HG03575 (cell line): ENCODE results near the gene COX19.

Source experiments
- ATAC-seq: cut with Tn5 transposase; IDR thresholded peaks from one replicate; pipeline ENCODE4 v1.9.1; 2021; ENCODE audit not compliant: unreplicated experiment, insufficient number of reproducible peaks, low FRiP score; ENCODE audit errors: extremely low read depth

The COX19 gene

DNA sequence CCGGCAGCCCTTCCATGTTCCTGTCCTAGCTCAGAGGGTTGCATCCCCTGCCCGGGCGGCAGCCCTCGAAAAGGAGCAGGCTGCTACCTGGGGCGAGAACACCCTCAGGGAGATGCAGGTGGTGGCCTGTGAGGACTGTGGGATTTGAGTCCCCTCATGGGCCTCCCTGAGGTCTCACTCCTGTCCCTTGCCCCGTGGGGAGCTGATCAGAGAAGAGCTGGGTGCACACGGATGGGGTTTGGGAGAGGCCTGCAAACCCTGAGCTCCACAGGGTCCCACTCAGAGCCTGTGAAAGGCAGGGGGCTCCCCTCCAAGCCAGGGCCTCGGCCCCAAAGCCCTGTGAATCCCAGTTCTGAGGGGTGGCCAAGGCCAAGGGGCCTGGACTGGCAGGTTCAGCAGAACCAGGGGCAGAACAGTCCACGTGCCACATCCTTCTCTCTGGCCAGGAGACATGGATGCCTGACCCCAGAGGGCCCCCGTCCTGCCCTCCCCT lies 7.2 kb upstream of the COX19 start:
- ATAC-seq = no peak

DNA sequence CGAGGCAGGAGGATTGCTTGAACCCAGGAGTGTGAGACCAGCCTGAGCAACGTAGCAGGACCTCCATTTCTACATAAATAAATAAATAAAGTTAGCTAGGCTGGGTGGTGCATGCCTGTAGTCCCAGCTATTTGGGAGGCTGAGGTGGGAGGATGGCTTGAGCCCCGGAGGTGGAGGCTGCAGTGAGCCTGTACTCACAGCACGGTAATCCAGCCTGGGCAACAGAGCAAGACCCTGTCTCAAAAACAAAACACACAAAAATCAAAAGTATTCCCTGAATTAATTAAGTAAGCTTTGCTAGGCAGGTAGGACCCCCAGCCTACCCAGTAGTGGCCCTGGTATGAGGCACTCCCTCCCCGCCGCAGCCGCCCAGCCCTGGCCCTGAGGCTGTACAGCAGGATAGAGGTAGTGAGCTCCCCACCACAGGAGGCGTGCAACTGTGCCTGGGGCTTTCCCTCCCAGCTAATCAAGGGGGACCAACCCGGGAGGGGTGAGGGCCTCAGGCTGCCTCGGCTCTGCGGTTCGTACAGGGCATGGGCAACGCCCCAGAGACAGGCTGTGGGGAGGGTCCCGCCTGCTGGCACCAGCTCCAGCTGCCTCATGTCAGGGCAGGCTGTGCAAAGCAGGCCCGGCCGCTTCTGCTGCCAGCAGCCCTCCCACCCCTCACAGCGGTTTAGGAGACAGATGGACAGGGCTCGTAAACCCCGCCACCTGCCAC lies 6.6 kb upstream of the COX19 start:
- ATAC-seq = no peak

DNA sequence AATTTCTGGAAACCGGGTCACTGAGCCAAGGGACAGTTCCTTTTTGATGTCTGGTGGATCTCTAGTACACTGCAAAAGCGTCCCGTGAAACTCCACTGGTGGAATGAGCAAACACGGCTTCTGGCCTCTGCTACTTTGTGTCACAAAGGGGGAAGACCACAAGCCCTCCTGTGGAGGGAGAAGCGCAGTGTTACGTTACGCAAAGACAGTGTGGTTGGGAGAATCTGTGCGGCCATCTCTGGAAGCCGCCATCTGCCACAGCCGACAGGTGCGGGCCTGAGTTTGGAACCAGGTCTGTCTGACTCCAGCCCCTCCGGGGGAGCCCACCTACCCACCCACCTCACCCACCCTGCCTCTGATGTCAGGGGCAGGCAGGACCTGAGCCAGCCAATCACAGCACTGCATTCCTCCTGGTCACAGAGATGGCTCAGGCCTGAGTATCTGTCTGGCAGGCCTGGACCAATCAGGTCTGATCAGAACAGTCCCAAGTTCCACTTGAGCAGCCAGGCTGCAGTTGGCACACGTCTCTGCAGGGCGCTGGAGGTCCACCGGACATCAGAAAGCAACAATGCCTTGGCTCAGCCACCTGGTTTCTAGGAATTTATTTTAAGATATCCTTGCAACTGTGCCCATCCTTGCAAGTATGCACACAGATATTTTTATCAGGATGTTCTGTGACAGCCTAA lies 4.7 kb upstream of the COX19 start:
- no peak for ATAC-seq

DNA sequence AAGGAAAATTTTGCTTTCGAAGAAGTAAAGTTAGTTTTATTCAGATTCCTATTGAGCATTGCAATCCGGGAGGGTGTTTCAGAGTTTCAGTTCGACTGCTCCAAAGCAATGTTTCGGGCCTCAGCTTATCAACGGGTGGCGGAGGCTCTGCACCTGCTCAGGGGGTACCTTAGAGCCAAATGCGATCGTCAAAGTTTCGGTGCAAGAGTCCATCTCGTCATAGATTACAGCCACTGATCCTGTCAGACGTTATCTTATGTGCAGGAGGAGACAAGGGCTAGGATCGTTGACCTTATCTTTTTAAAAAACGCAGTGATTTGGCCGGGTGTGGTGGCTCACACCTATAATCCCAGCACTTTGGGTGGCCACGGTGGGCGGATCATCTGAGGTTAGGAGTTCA lies 3.8 kb upstream of the COX19 start:
- ATAC-seq = no peak

DNA sequence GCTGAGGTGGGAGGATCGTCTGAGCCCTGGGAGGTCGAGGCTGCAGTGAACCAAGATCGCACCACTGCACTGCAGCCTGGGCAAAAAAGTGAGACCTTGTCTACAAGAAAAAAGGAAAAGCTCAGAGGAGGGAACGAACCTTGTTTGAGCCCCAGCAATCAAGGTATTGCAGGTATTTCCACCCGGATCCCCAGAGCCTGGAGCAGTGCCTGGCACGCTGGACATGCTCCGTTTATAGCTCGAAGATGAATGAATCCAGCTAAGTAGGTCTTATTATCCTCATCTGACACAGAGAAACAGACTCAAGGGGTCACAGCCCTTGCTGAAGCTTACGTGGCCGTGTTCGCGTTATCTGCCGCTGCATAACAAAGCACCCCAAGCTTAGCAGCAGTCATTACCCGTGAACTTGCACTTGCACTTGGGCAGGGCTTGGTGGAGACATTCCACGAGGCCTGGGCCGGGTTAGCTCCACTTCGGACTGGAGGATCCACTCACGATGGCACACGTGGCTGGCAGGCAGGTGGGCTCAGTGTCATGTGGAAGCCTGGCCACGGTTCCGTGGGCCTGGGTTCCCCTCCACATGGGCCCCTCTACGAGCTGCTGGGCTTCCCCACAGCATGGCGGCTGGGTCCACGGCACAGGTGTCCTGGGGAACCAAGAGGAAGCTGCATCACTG lies 3.2 kb upstream of the COX19 start:
- no peak for ATAC-seq

DNA sequence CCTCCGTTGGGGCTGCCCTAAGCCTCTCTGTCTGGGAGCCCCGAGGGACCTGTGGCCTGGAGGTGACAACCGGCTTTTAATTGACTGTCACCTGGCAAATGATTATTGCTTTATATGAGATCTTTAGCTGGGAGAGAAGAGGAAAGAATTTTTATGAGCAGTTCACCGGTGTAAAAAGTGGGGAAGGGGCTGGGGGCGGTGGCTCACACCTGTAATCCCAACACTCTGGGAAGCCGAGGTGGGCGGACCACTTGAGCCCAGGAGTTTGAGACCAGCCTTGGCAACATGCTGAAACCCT lies 2.6 kb upstream of the COX19 start:
- no peak for ATAC-seq

DNA sequence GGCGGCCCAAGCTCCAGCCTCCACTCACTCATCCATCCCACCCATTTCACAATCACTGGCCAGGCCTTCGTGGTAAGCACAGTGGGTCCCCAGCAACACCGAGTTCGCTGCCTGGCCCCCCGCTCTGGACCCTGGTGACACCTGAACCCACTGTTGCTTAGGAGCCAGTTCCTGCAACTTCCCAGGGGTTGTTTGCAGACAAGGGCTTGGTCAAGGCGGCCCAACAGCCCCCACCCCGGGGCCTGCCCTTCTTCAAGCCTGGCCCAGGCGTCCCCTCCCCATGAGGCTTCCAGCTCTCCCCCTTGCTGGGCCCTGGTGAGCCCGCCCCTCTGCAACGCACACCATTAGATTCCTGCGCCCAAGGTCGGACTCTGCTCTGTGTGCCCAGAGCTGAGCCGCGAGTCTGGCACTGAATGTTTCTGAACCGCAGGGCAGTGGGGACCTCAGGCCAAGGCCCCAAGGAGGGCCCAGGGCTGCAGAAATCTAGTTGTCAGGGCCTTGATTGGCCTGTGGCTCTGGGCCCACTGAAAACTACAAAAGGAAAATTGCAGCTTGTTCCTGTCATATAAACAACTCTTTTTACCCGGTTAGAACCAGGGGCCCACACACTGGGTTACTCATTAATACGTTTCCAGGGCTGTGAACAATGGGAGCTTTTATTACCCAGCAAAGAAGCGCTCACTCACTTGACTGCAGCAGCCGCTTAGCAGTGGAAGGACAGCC lies 2.1 kb upstream of the COX19 start:
- ATAC-seq = no peak

DNA sequence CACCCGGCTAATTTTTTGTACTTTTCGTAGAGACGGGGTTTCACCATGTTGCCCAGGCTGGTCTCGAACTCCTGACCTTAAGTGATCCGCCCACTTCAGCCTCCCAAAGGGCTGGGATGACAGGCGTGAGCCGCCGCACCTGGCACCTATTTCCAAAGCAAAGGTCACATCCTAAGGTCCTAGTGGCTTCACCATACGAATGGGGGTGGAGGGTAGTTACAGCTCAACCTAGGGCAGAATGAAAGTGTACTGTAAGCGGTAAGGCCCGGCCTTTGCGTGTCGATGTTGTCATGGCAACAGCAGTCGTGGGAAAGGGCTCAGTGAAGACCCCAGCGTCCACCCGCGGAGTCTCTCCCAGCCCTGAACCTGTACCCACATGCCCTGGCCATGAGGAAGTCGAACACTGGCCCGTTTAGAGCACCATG lies 1.6 kb upstream of the COX19 start:
- ATAC-seq = no peak

DNA sequence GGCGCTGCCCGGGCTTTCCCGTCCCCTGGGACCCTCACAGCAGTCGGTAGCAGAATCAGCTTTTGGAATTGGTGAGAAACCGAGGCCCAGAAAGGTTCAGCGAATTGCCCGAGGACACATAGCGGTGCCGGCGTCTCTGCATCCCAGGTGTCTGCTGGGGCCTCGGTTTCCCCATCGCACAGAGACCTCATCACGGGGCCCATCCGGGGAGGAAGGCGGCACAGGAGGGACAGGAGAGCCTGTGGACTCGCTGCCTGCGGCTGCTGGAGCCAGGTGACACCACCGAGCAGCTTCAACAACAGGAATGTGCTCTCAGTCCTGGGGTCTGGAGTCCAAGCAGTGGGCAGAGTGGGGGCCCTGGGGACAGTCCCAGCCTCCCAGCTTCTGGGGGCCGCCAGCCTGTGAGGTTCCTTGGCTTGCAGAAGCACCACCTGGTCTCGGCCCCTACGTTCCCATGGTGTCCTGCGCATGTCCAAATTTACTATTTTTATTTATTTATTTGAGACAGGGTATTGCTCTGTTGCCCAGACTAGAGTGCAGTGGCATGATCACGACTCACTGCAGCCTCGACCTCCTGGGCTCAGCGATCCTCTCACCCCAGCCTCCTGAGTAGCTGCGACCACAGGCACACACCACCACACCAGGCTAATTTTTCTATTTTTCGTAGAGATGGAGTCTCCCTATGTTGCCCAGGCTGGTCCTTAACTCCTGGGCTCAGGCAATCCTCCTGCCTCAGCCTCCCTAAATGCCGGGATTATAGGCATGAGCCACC lies 539 bp upstream of the COX19 start:
- no peak for ATAC-seq

DNA sequence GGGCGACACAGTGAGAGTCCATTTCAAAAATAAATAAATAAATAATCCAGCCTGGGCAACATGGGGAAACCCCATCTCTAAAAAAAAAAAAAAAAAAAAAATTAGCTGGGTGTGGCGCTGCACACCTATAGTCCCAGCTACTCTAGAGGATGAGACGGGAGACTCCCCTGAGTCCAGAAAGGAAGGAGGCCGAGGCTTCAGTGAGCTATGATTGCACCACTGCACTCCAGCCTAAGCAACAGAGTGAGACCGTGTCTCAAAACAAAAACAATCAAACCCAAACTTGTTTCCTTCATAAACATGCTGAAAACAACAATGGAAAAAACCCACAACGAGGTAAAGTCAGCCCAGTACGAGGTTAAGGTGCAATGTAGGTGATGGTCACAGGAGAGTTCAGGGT lies 1.2 kb downstream of the COX19 start:
- no peak for ATAC-seq

DNA sequence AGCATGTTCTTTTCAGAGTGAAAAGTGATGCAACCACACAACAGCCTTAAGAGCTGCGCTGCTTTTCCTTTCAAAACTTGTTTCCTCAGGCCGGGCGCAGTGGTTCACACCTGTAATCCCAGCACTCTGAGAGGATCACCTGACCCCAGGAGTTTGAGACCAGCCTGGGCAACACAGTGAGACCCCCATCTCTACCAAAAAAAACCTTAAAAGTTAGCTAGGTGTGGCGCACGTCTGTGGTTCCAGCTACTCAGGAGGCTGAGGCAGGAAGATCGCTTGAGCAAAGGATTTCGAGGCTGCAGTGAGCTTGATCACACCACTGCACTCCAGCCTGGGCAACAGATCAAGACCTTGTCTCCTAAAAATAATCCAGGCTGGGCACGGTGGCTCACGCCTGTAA lies 2.0 kb downstream of the COX19 start:
- no peak for ATAC-seq

DNA sequence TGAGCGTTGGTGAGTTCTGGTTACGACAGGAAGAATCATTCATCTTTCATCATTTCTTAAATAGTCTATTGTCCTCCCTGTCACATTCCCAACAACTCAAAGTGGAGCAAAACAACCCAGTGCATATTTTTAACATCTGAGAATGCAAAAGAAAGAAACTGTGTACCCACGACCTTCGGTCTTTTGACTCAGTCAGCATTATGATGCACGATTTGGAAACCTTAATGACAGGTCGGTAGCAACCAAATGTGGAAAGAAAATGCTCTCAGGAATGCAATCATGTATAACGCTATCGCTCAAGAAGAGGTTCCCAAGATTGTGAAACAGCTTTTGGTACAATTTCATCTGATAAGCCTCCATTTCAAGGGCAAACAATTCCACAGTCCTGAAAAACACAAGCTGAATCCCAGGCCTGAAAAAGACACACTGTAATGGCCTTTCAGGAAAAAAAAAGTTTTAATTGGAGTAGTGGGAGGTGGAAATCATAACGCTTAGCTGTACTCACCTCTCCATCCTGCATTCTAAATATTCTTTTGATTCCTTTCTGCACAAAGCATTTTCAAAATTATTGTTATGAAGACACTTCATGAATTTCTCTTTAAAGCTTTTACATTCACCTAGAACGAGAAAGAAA lies 2.6 kb downstream of the COX19 start:
- no peak for ATAC-seq

DNA sequence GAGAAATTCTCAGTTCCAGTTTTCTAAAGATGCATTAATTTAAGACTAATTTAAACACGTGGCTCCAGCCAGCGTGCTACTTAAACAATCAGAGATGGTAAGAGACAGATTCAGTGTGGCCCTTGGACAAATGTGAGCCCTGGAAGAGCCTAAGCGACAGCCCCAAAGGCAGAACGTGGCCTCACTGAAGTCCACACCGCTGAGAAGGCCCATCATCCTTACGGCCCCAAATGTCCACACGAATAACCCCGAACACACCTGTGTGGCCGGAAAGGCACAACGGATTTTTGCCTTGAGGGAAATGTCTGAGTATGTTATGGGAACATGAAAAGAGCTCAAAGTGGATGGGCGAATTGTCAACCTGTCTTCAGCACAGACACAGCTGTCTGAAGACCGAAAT lies 3.2 kb downstream of the COX19 start:
- ATAC-seq = no peak

DNA sequence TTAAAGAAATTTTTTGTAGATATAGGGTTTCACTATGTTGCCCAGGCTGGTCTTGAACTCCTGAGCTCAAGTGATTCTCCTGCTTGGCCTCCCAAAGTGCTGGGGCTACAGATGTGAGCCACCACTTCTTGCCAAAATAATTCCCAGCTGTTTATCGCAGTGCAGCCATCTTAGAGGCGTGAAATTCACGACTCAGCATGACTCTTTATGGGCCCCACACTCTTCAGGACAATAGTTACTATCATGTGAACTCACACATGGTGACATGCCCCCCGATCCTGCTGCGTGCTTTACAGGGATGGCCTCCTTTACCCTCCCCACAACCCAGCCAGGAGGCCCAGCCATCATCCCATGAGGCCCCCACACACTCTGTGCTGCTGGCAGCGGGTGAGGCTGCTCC lies 4.6 kb downstream of the COX19 start:
- ATAC-seq = no peak

DNA sequence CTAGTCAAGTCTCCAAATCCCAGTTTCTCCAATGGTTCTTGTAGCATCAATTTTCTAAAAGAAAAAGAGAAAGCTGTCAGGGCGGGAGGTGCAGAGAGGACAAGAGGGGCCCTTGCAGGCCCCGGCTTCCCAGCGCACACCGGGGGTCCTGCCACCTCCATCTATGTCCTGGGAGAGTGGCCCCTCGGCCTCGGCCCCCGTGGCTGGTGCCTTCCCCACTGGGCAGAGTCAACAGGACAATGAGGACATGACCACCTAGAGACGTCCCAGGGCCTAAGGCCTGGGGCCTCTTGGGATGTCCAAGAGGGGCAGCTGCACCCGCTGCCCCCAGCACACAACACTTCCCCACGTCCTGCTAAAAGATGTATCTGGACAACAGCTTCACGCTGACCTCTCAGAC lies 5.9 kb downstream of the COX19 start:
- ATAC-seq = no peak

DNA sequence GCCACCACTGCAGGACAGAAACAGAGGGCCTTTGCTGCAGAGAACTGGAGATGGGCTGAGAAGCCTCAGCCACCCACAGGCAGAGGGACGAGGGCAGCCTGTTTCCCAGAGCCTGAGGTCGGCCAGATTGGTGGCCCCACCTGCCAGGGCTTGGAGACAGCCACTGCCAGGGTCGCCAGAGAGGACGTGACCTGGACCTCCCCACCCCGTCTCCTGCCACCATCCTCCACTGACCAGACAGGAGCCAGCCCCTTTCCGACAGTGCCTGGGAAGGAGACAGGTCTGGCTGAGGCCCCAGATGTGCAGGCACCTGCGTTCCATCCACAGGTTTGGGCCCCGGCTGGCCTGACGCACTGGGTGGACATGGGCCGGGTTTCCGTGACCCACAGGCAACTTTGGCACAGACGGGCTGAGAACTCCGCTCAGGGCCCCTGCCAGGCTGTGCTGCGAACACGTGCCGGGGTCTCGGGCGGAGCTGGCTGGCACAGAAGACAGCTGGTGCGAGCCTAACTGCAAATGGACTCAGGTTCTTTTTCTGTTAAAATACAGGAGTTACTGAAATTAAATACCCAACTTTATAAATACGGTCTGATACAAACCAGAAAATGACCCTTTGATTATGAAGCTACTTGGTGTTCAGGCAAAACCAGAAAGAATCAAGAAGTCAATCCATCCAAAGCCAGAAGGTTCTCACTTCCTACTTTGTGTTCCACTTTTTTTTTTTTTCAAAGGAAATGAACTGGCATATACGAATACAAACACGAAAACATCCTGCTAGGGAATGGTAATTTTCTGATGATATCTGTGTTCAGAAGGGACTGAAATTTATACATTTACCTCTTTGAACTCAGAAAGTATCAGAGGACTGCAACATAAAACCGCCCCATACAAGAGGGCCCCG lies 6.9 kb downstream of the COX19 start:
- no peak for ATAC-seq

DNA sequence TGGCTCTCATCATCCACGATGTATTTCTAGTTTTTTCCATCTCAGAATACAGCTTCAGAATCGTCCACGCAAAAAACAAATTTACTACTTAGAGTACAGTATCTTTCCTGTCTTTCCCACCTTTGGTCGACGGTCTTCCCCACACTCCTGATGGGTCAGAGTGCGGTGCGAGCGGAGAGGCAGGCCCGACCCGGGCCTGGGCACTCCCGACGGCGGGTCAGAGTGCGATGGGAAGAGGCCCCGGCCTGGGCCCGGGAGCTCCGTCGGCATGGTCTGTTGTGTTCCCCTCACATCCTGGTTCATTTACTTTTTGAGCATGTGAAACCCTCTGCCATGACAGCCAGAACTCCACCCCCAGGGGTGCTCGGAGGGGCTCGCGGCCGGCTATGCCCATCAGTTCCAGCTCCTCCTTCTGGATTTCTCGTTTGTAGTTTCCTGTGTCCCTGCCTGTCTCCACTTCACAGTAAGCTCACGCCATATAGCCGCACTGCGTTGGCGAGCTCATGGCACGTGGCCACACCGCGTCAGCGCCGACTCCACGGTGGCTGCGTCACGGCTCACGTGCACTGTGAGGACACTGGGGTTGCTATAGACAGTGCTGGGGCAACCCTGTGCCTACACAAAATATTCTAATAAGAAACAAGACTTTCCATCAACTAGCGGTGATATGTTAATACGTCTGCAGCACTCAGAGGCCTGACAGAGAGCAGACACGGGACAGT lies 7.8 kb downstream of the COX19 start:
- no peak for ATAC-seq
